PC-9 (cell line): ENCODE measurements around the gene CCDC60. TPM values are rescaled to one million over a fixed set of nuclear protein-coding genes. Genes with fewer than 3 reads are reported as not detected.

ENCODE experiments used
- BruUV-seq: library from RNA; stranded (reverse); fragments of 400-500 nt; replicated peaks from 2 replicates; lab custom pipeline; 2021; lab: Mats Ljungman, UMichigan
- CTCF ChIA-PET: fragments of 300-600 bp; sonication (Branson Sonifier 250); formaldehyde crosslinking; loops from one replicate; lab custom pipeline; 2022; ENCODE audit warnings: antibody characterized with exemption; lab: Charles Lee
- POLR2A ChIA-PET: fragments of 300-600 bp; sonication (Branson Sonifier 250); formaldehyde crosslinking; loops from one replicate; lab custom pipeline; 2022; ENCODE audit warnings: antibody characterized with exemption; ENCODE audit not compliant: unreplicated experiment; lab: Charles Lee
- DNase-seq, 2 experiments: peaks; one replicate each; pipeline versions ENCODE4 v3.0.0 to v3.0.0-alpha.2; 2015 to 2022; ENCODE audit warnings: mixed read lengths in 1 of 2
- H2AFZ ChIP-seq: fragments of 200-600 bp; sonication (generic); 2 replicates; pipeline ENCODE4 v1.8.1; 2017; ENCODE audit warnings: antibody characterized with exemption
- H3F3A ChIP-seq: fragments of 200-600 bp; sonication (generic); 2 replicates; pipeline ENCODE4 v1.8.1; 2017; ENCODE audit warnings: antibody characterized with exemption, mild to moderate bottlenecking, low read depth; ENCODE audit not compliant: insufficient read depth
- H3K27ac ChIP-seq: fragments of 200-600 bp; sonication (generic); 2 replicates; pipeline ENCODE4 v1.6.1; 2016; ENCODE audit warnings: mixed run types
- H3K27me3 ChIP-seq: fragments of 200-600 bp; sonication (generic); 2 replicates; pipeline ENCODE4 v1.6.1; 2016; ENCODE audit warnings: low read depth, mixed run types; ENCODE audit not compliant: insufficient read depth
- H3K36me3 ChIP-seq: fragments of 200-600 bp; sonication (generic); 2 replicates; pipeline ENCODE4 v1.6.1; 2016; ENCODE audit warnings: low read depth, mixed run types
- H3K4me1 ChIP-seq: fragments of 200-600 bp; sonication (generic); replicated peaks from 2 replicates; pipeline ENCODE4 v1.6.1; 2016; ENCODE audit warnings: mixed run types; ENCODE audit not compliant: insufficient read depth
- H3K4me2 ChIP-seq: fragments of 200-600 bp; sonication (generic); 2 replicates; pipeline ENCODE4 v1.6.1; 2017; ENCODE audit warnings: mixed run types
- H3K4me3 ChIP-seq: fragments of 200-600 bp; sonication (generic); 2 replicates; pipeline ENCODE4 v1.6.1; 2016; ENCODE audit warnings: mixed run types
- H3K79me2 ChIP-seq: fragments of 200-600 bp; sonication (generic); 2 replicates; pipeline ENCODE4 v1.6.1; 2017; ENCODE audit warnings: low read depth, mixed run types
- H3K9me2 ChIP-seq: fragments of 200-600 bp; sonication (generic); 2 replicates; pipeline ENCODE4 v1.8.1; 2017; ENCODE audit warnings: mild to moderate bottlenecking; ENCODE audit not compliant: insufficient read depth
- H3K9me3 ChIP-seq: fragments of 200-600 bp; sonication (generic); 2 replicates; pipeline ENCODE4 v1.8.1; 2016; ENCODE audit warnings: low read depth; ENCODE audit not compliant: insufficient read depth
- H4K20me1 ChIP-seq: fragments of 200-600 bp; sonication (generic); 2 replicates; pipeline ENCODE4 v1.8.1; 2017; ENCODE audit not compliant: insufficient read depth
- EZH2 ChIP-seq: fragments of 200-600 bp; sonication (generic); IDR thresholded peaks from 2 replicates; pipeline ENCODE4 v1.8.0; 2017; ENCODE audit warnings: antibody characterized with exemption, low read depth
- intact Hi-C: fragments of 100-400 bp; cut with micrococcal nuclease; formaldehyde crosslinking; loops from one replicate; pipeline ENCODE4 v1.10.0; 2022; ENCODE audit not compliant: unreplicated experiment
- total RNA-seq: library from RNA; stranded (reverse); gene quantifications from 2 replicates; pipeline ENCODE4 v1.2.3, GENCODE V29; 2021
- TF ChIP-seq, protein P1 (sequence below): fragments of 200-600 bp; sonication (generic); conservative IDR thresholded peaks from 2 replicates; pipeline ENCODE4 v1.6.1; 2017; ENCODE audit warnings: mixed run types, antibody characterized with exemption, mild to moderate bottlenecking, moderate library complexity

The CCDC60 gene
- total RNA-seq, 1 experiment from 2014 or later: not detected

DNA sequence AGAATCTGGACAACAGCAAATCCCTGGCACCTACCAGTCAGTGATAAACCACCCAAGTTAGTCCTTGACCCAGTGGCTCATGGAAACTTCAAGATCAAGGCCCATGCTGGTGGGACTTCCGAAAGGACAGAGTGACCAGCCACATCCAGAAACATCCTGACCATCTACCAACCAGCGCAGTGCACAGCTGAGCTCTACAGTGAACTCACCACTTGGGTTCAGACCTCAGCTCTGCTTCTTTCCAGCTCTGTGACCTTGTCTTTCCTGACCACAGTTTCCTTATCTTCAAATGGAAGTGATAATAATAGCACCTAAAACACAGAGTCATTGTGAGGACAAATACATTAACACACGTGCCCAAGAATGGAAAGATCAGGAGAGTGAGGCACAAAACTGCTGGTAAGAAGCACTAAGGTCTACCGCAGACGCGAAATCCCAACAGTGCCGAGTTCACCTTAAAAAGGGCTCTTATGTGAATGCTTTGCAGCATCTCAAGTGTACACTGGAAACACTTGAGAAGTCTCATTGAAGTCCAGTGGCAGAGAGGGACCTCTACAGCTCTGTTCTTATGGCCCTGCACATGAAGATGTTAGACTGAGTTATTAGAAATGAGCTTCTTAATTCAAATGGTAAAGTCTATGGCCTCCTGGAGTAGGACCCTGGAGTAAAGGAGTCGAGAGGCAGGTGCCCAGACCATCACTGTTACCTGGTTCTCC is 128.8 kb downstream of the CCDC60 start:
- Histone ChIP-seq H3K4me2 (no peak overlapping the region), H3K9me3 (no peaks in the 10 kb centered on the region), H2AFZ (no peak overlapping the region), H3K27ac (no peak overlapping the region), H4K20me1 (no peaks in the 10 kb centered on the region), H3K27me3 (no peaks in the 10 kb centered on the region), H3K9me2 (no peaks in the 10 kb centered on the region), H3F3A (no peaks in the 10 kb centered on the region), H3K4me1 (no peaks in the 10 kb centered on the region), H3K79me2 (no peaks in the 10 kb centered on the region), H3K36me3 (no peaks in the 10 kb centered on the region), H3K4me3 (no peak overlapping the region)
- intact Hi-C loops: no loop called here
- POLR2A ChIA-PET: no interaction called here
- no peak for DNase-seq
- CTCF ChIA-PET: no interaction called here
- BruUV-seq: no TSS peak
- TF ChIP-seq EZH2: no peak

DNA sequence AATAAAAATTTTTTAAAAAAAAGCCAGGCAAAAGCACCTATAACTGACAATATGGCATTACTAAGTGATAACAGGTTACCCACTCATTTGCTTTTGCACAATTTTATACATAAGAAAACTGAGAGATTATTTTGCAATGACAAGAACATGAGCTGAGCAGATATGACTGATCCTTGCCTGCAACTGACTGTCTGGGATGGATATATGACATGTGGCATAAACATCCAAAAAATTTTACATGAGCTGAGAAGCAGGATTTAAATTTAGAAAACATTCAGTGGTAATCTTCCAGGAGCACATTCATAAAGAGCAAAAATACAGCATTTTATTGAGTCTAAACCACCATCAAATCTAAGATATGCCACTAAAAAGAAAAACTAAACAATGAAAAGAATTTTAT is 133.8 kb downstream of the CCDC60 start:
- Histone ChIP-seq H2AFZ (no peak overlapping the region), H3K4me1 (no peaks in the 10 kb centered on the region), H4K20me1 (no peaks in the 10 kb centered on the region), H3K9me3 (no peaks in the 10 kb centered on the region), H3K9me2 (no peaks in the 10 kb centered on the region), H3K4me3 (no peak overlapping the region), H3K36me3 (no peaks in the 10 kb centered on the region), H3K79me2 (no peaks in the 10 kb centered on the region), H3K27ac (no peak overlapping the region), H3K4me2 (no peak overlapping the region), H3F3A (no peaks in the 10 kb centered on the region), H3K27me3 (no peaks in the 10 kb centered on the region)
- POLR2A ChIA-PET: no interaction called here
- intact Hi-C loops: no loop called here
- DNase-seq: no peak
- CTCF ChIA-PET: interaction anchor here (0.5 kb wide), 1 partner anchor 548 kb away, joined by 4 read pairs; no protein-coding TSS in a partner anchor
- TF ChIP-seq, protein P1, sequence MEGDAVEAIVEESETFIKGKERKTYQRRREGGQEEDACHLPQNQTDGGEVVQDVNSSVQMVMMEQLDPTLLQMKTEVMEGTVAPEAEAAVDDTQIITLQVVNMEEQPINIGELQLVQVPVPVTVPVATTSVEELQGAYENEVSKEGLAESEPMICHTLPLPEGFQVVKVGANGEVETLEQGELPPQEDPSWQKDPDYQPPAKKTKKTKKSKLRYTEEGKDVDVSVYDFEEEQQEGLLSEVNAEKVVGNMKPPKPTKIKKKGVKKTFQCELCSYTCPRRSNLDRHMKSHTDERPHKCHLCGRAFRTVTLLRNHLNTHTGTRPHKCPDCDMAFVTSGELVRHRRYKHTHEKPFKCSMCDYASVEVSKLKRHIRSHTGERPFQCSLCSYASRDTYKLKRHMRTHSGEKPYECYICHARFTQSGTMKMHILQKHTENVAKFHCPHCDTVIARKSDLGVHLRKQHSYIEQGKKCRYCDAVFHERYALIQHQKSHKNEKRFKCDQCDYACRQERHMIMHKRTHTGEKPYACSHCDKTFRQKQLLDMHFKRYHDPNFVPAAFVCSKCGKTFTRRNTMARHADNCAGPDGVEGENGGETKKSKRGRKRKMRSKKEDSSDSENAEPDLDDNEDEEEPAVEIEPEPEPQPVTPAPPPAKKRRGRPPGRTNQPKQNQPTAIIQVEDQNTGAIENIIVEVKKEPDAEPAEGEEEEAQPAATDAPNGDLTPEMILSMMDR: no peak
- no peak for TF ChIP-seq EZH2
- no TSS peak for BruUV-seq

DNA sequence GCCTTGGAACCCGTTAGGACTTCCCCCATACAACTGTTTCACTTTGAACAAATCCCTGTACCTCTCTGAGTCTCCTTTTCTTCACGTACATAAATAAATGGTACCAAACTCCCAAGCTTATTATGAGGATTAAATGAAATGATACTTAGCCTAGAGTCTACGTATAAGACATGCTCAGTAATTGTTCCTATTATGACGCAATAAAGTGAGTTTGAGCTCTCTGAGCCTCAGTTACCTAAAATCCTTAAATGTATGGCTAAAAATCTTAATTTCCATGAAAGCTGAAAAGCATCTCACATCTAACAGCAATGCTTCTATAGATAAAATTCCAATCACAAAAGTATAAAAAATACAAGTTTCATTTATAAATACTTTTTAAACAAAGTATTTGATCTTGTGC is 141.1 kb downstream of the CCDC60 start:
- no TSS peak for BruUV-seq
- Histone ChIP-seq H3K4me1 (no peaks in the 10 kb centered on the region), H3K9me2 (no peaks in the 10 kb centered on the region), H2AFZ (no peak overlapping the region), H3K4me2 (no peak overlapping the region), H3K27ac (no peak overlapping the region), H3K79me2 (no peaks in the 10 kb centered on the region), H3K36me3 (no peaks in the 10 kb centered on the region), H4K20me1 (no peaks in the 10 kb centered on the region), H3K4me3 (no peak overlapping the region), H3K9me3 (no peaks in the 10 kb centered on the region), H3K27me3 (no peaks in the 10 kb centered on the region), H3F3A (no peaks in the 10 kb centered on the region)
- no peak for DNase-seq
- CTCF ChIA-PET: no interaction called here
- intact Hi-C loops: no loop called here
- TF ChIP-seq EZH2: no peak
- TF ChIP-seq, protein P1: no peak
- POLR2A ChIA-PET: no interaction called here
